K562 (cell line): ENCODE measurements around the gene TEX14. TPM values are rescaled to one million over a fixed set of nuclear protein-coding genes. Genes with fewer than 3 reads are reported as not detected.

Source experiments
- ATAC-seq: fragments of 200-7000 bp; cut with Tn5 transposase; 3 replicates; pipeline ENCODE4 v1.9.1; 2020; ENCODE audit warnings: moderate library complexity
- BruUV-seq: library from RNA; stranded (reverse); fragments of 400-500 nt; replicated peaks from 2 replicates; lab custom pipeline; 2021; lab: Mats Ljungman, UMichigan
- CTCF ChIA-PET: fragments of 300-600 bp; formaldehyde crosslinking; extraction: SDS; loops from one replicate; lab custom pipeline; 2021; ENCODE audit warnings: low intra/inter-chr PET ratio; lab: Yijun Ruan, JAX
- POLR2A ChIA-PET: fragments of 300-600, 350-650 bp; sonication (Branson Sonifier 250); formaldehyde crosslinking; extraction: SDS; loops from one replicate; lab custom pipeline; 2021; ENCODE audit warnings: antibody characterized with exemption, inconsistent platforms; lab: Yijun Ruan, JAX
- DNase-seq, 4 experiments: peaks; one replicate each; pipeline versions ENCODE4 v3.0.0 to v3.0.0-alpha.2; 2011 to 2018; ENCODE audit warnings: low spot score in 3 of 4, mixed read lengths in 3 of 4; ENCODE audit errors: extremely low read depth in 1 of 4
- FAIRE-seq: peaks from 2 replicates; lab custom pipeline; 2011; peaks lifted over from hg19 to GRCh38; lab: Jason Lieb, UNC
- H2AFZ ChIP-seq: 2 replicates; pipeline ENCODE4 v1.6.0; 2011; ENCODE audit warnings: low read depth, low read length, control low read depth, inconsistent platforms
- H3K27ac ChIP-seq: fragments of 200-600 bp; 3 replicates; pipeline ENCODE4 v1.8.0; 2011; ENCODE audit warnings: low read depth, mild to moderate bottlenecking, control low read depth, inconsistent platforms, low read length, moderate library complexity, mixed read lengths; ENCODE audit errors: extremely low read depth
- H3K27me3 ChIP-seq, 2 experiments: fragments of 300-600 bp in 1 of 2; 2 replicates in 1 of 2; 3 replicates in 1 of 2; pipeline versions ENCODE4 v1.6.0 to v1.8.0; 2011; ENCODE audit warnings: inconsistent platforms in 2 of 2, low read length in 2 of 2, mild to moderate bottlenecking in 1 of 2, mixed read lengths in 1 of 2, moderate library complexity in 1 of 2; ENCODE audit not compliant: control insufficient read depth in 2 of 2, insufficient read depth in 2 of 2
- H3K36me3 ChIP-seq: fragments of 300-600 bp; 3 replicates; pipeline ENCODE4 v1.8.0; 2011; ENCODE audit warnings: mild to moderate bottlenecking, low read length, inconsistent platforms; ENCODE audit not compliant: control insufficient read depth, insufficient read depth
- H3K4me1 ChIP-seq, 2 experiments: fragments of 200-600 bp in 1 of 2; replicated peaks in 1 of 2; 2 replicates in 1 of 2; 3 replicates in 1 of 2; pipeline versions ENCODE4 v1.5.1 to v1.8.0; 2011; ENCODE audit warnings: inconsistent platforms in 2 of 2, low read length in 2 of 2, mild to moderate bottlenecking in 1 of 2, mixed read lengths in 1 of 2, moderate library complexity in 1 of 2; ENCODE audit not compliant: control insufficient read depth in 2 of 2, insufficient read depth in 2 of 2
- H3K4me2 ChIP-seq: 2 replicates; pipeline ENCODE4 v1.6.1; 2011; ENCODE audit warnings: low read length, control low read depth, inconsistent platforms, mixed read lengths; ENCODE audit not compliant: insufficient read depth
- H3K4me3 ChIP-seq: fragments of 200-600 bp; sonication (generic), shearing (Covaris generic); 2 replicates; pipeline ENCODE4 v1.5.1; 2016; ENCODE audit warnings: control low read depth, inconsistent platforms
- H3K79me2 ChIP-seq: fragments of 200-600 bp; 3 replicates; pipeline ENCODE4 v1.8.0; 2011; ENCODE audit warnings: low read length, inconsistent platforms; ENCODE audit not compliant: control insufficient read depth, insufficient read depth
- H3K9ac ChIP-seq, 2 experiments: 2 replicates each; pipeline versions ENCODE4 v1.6.0 to v1.6.1; 2011; ENCODE audit warnings: low read depth in 2 of 2, low read length in 2 of 2, control low read depth in 1 of 2, inconsistent platforms in 1 of 2, mild to moderate bottlenecking in 1 of 2, mixed read lengths in 1 of 2; ENCODE audit not compliant: insufficient read depth in 1 of 2
- H3K9me1 ChIP-seq: one replicate; pipeline ENCODE4 v1.6.0; 2011; ENCODE audit warnings: inconsistent platforms, mild to moderate bottlenecking, low read length, moderate library complexity; ENCODE audit not compliant: control insufficient read depth, insufficient read depth
- H3K9me3 ChIP-seq: replicated peaks from 2 replicates; pipeline ENCODE4 v1.5.1; 2011; ENCODE audit warnings: low read depth, low read length, inconsistent platforms; ENCODE audit not compliant: control insufficient read depth, insufficient read depth
- H4K20me1 ChIP-seq: replicated peaks from 2 replicates; pipeline ENCODE4 v1.6.1; 2011; ENCODE audit warnings: low read length, inconsistent platforms, mixed read lengths; ENCODE audit not compliant: control insufficient read depth, insufficient read depth
- HMBOX1 ChIP-seq: sonication (generic); IDR thresholded peaks from 2 replicates; pipeline ENCODE4 v1.6.1; 2016
- KDM1A ChIP-seq, 2 experiments: fragments of 450-650 bp; IDR thresholded peaks; 2 replicates each; pipeline ENCODE4 v1.6.1; 2016; ENCODE audit warnings: mild to moderate bottlenecking in 2 of 2
- ZNF224 ChIP-seq: sonication (generic); formaldehyde crosslinking; IDR thresholded peaks from 2 replicates; pipeline ENCODE4 v1.8.0; 2022; ENCODE audit warnings: mild to moderate bottlenecking, missing genetic modification reagents
- WGBS: fragments of 100-300 bp; shearing (Covaris generic); methylation state at CpG from one replicate; pipeline ENCODE4 v1.1.6; 2016; ENCODE audit warnings: low coverage, mixed read lengths; ENCODE audit not compliant: insufficient coverage; ENCODE audit errors: missing lambda C conversion rate; 5-methylcytosine and 5-hydroxymethylcytosine counted together
- in situ Hi-C: fragments of 300-500 bp; cut with MboI; formaldehyde crosslinking; loops from 4 replicates; pipeline ENCODE4 v1.15.0; 2018; ENCODE audit warnings: inconsistent platforms, mixed read lengths
- intact Hi-C: fragments of 100-400 bp; cut with micrococcal nuclease; formaldehyde crosslinking; loops from 2 replicates; pipeline ENCODE4 v1.14.2; 2022
- polyA plus RNA-seq, 8 experiments: library from polyadenylated mRNA; depleted of rRNA in 4 of 8; stranded (reverse) in 5 of 8; unstranded in 3 of 8; fragments of >200 nt; fragmentation: Nextera tagmentation in 2 of 8; fragmentation: Illumina TruSeq in 1 of 8; extraction: Ambion mirVana in 2 of 8; extraction: Trizol in 1 of 8; gene quantifications; 2 replicates each; pipeline versions ENCODE4 v1.2.1 to v1.2.3, GENCODE V29; 2011 to 2014; ENCODE audit warnings: inconsistent platforms in 1 of 8, missing spikeins in 1 of 8
- total RNA-seq, 7 experiments: library from RNA; depleted of rRNA in 6 of 7; stranded (reverse); fragments of >200 nt in 6 of 7; fragmentation: Illumina TruSeq in 2 of 7; extraction: Trizol in 2 of 7; gene quantifications; 2 replicates each; pipeline versions ENCODE4 v1.2.1 to v1.2.3, GENCODE V29; 2011 to 2021; ENCODE audit warnings: low replicate concordance in 1 of 7
- TF ChIP-seq, protein P1 (sequence below): fragments of 450-650 bp; IDR thresholded peaks from 2 replicates; pipeline ENCODE4 v1.7.0; 2016; ENCODE audit warnings: borderline replicate concordance
- TF ChIP-seq, protein P2 (sequence below): sonication (generic); formaldehyde crosslinking; IDR thresholded peaks from 2 replicates; pipeline ENCODE4 v1.8.0; 2022; ENCODE audit warnings: mild to moderate bottlenecking, missing genetic modification reagents
- TF ChIP-seq, protein P3 (sequence below), 2 experiments: IDR thresholded peaks; 2 replicates each; pipeline ENCODE4 v1.6.1; 2012; ENCODE audit warnings: improper control_type of control experiment in 2 of 2, low read depth in 2 of 2, low read length in 2 of 2, borderline replicate concordance in 1 of 2

TEX14 gene
- total and polyA plus RNA-seq, 9 of the 15 experiments (the other 6 are each of a cell fraction or from before 2014, with no cell fraction given), result 0.05 to 0.12 (median 0.09) TPM; not detected in 1

DNA sequence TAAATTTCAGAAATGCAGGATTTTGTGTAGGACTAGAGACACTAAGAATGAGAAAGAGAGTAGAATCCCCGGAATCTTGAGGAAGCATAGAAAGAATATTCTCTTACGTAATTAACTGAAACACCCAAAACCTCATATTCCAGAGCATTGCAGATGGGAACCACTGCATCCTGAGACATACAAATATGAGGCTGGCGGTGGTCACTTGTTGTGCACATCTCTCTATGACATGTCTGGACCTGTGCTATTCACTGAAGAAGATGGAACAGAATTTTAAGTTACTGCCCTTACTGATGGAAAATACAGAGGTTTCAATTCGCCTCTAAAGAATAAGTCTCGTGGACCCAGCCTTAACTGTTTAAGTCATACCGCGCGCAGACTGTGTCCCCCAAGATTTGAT is 1.4 kb upstream of the TEX14 start:
- DNase-seq, result peak in 1 of 4 experiments; percentile 22
- H2AFZ ChIP-seq, result peak overlapping the region; percentile 99
- no peaks in the 10 kb centered on the region for H3K9me1 ChIP-seq
- peak overlapping the region; percentile 87 for H3K27ac ChIP-seq
- H3K4me3 ChIP-seq, result peak overlapping the region; percentile 52
- H3K79me2 ChIP-seq, result peaks cover 32% of the 10 kb centered on the region
- POLR2A ChIA-PET, result interaction anchor here (0.7 to 4.5 kb wide), 10 partner anchors 9 to 360 kb away, joined by 3 to 41 read pairs (median 4); no protein-coding TSS in a partner anchor
- H3K36me3 ChIP-seq, result peaks cover 29% of the 10 kb centered on the region
- TF ChIP-seq, protein P1, sequence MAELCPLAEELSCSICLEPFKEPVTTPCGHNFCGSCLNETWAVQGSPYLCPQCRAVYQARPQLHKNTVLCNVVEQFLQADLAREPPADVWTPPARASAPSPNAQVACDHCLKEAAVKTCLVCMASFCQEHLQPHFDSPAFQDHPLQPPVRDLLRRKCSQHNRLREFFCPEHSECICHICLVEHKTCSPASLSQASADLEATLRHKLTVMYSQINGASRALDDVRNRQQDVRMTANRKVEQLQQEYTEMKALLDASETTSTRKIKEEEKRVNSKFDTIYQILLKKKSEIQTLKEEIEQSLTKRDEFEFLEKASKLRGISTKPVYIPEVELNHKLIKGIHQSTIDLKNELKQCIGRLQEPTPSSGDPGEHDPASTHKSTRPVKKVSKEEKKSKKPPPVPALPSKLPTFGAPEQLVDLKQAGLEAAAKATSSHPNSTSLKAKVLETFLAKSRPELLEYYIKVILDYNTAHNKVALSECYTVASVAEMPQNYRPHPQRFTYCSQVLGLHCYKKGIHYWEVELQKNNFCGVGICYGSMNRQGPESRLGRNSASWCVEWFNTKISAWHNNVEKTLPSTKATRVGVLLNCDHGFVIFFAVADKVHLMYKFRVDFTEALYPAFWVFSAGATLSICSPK, result 0 out of 2 replicates have a peak, but pooled peaks have one; percentile 13
- TF ChIP-seq, protein P2, sequence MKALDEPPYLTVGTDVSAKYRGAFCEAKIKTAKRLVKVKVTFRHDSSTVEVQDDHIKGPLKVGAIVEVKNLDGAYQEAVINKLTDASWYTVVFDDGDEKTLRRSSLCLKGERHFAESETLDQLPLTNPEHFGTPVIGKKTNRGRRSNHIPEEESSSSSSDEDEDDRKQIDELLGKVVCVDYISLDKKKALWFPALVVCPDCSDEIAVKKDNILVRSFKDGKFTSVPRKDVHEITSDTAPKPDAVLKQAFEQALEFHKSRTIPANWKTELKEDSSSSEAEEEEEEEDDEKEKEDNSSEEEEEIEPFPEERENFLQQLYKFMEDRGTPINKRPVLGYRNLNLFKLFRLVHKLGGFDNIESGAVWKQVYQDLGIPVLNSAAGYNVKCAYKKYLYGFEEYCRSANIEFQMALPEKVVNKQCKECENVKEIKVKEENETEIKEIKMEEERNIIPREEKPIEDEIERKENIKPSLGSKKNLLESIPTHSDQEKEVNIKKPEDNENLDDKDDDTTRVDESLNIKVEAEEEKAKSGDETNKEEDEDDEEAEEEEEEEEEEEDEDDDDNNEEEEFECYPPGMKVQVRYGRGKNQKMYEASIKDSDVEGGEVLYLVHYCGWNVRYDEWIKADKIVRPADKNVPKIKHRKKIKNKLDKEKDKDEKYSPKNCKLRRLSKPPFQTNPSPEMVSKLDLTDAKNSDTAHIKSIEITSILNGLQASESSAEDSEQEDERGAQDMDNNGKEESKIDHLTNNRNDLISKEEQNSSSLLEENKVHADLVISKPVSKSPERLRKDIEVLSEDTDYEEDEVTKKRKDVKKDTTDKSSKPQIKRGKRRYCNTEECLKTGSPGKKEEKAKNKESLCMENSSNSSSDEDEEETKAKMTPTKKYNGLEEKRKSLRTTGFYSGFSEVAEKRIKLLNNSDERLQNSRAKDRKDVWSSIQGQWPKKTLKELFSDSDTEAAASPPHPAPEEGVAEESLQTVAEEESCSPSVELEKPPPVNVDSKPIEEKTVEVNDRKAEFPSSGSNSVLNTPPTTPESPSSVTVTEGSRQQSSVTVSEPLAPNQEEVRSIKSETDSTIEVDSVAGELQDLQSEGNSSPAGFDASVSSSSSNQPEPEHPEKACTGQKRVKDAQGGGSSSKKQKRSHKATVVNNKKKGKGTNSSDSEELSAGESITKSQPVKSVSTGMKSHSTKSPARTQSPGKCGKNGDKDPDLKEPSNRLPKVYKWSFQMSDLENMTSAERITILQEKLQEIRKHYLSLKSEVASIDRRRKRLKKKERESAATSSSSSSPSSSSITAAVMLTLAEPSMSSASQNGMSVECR (CRISPR knock-in tag), result 0 out of 2 replicates have a peak, but pooled peaks have one; percentile 27
- TF ChIP-seq KDM1A (IDR thresholded peaks at IDR 0.05), result 0 out of 4 replicates have a peak, but pooled peaks of 1 of the 2 experiments have one; percentile 6
- 0 out of 2 replicates have a peak, but pooled peaks have one; percentile 8 for TF ChIP-seq HMBOX1
- TF ChIP-seq, protein P3, sequence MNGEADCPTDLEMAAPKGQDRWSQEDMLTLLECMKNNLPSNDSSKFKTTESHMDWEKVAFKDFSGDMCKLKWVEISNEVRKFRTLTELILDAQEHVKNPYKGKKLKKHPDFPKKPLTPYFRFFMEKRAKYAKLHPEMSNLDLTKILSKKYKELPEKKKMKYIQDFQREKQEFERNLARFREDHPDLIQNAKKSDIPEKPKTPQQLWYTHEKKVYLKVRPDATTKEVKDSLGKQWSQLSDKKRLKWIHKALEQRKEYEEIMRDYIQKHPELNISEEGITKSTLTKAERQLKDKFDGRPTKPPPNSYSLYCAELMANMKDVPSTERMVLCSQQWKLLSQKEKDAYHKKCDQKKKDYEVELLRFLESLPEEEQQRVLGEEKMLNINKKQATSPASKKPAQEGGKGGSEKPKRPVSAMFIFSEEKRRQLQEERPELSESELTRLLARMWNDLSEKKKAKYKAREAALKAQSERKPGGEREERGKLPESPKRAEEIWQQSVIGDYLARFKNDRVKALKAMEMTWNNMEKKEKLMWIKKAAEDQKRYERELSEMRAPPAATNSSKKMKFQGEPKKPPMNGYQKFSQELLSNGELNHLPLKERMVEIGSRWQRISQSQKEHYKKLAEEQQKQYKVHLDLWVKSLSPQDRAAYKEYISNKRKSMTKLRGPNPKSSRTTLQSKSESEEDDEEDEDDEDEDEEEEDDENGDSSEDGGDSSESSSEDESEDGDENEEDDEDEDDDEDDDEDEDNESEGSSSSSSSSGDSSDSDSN (IDR thresholded peaks at IDR 0.05; ENCODE audit: borderline replicate concordance in 1 of 2, low read depth in 2 of 2, low read length in 2 of 2), result 0 out of 4 replicates have a peak, but pooled peaks of 1 of the 2 experiments have one; percentile 0
- no peak for TF ChIP-seq ZNF224 (CRISPR knock-in tag)
- peaks cover 3% of the 10 kb centered on the region for H3K9me3 ChIP-seq
- intact Hi-C loops (no loop called here), in situ Hi-C loops (no loop called here)
- peak overlapping the region; percentile 89 to 98 for H3K9ac ChIP-seq
- ATAC-seq, result peak; percentile 48
- no peak for FAIRE-seq
- no peaks in the 10 kb centered on the region for H4K20me1 ChIP-seq
- peak overlapping the region; percentile 87 for H3K4me2 ChIP-seq
- CTCF ChIA-PET, result no interaction called here
- no peaks in the 10 kb centered on the region for H3K27me3 ChIP-seq
- peaks cover 6% of the 10 kb centered on the region in 2 experiments for H3K4me1 ChIP-seq
- WGBS, result 3% methylated on average over 8 of the region's 8 CpGs
- no TSS peak for BruUV-seq
